GM18505 (cell line): Measurements from ENCODE around the gene SMAD6.
"Not testable (repeated sequence)": the region's sequence is repeated elsewhere in the genome, so short reads cannot be mapped to it uniquely, and the experiment has no call there.

ENCODE experiments used
- ATAC-seq: cut with Tn5 transposase; IDR thresholded peaks from one replicate; pipeline ENCODE4 v1.9.1; 2021; ENCODE audit not compliant: unreplicated experiment
- POLR2A ChIP-seq: IDR thresholded peaks from 4 replicates; pipeline ENCODE4 v1.6.1; 2011; ENCODE audit warnings: borderline replicate concordance; ENCODE audit not compliant: insufficient read depth, insufficient read length; ENCODE audit errors: extremely low read depth

The SMAD6 gene

DNA sequence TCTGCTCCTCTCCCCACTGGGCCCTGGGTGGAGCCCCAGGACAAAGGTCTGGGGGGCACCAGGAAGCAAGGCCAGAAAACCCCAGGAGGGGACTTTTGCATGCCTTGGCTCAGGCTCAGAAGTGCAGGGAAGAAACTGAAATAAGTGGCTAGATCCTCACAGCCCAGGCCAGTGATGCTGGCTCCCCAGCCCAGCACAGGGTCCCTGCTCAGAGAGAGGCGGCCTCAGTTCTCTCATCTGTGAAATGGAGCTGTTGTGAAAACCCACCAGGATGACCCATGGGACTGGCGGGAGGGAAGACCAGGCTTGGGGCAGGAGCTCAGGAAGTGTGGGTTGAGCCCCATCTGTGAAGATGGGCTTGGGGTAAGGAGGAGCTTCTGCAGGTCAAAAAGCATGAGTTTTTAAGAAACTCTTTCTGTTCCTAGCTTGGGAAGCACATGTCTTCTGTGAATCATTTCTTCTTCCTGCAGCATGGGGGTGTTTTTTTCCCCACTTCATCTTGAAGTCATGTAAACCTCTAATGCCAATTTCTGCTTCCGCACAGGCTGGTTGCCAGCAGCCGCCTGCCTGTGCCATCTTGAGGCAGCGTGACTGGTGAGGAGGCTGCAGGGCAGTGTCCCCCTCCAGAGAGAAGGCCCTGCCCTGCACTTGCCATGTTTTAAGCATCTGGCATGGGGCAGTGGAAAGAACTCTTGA lies 118.6 kb downstream of the SMAD6 start:
- TF ChIP-seq POLR2A: no peak
- ATAC-seq: no peak

- ATAC-seq: no peak
- no peak for TF ChIP-seq POLR2A
Observed at GRCh38 chr15:66821307-66821706, 119.3 kb downstream of the SMAD6 start.

GRCh38 chr15:66822114-66822513 lies 120.1 kb downstream of the SMAD6 start:
- no peak for TF ChIP-seq POLR2A
- ATAC-seq: no peak

DNA sequence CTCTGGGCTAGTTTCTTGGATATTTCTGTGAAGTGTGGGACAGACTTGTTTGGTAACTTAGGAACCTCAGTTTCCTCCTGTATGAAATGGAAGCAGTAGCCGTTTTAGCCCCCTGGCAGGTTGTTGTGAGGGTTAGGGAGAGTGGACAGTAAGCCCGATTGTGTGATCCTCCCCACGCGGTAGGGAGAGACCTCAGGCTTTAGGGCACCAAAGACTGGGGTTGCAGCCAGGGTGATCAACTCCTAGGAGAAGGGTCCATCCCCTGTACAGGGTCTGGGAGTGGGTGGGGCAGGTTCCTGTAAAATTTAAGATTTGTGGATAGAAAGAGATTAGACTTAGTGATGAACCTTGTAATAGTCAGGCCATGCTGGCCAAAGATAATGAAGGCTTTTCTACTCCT lies 120.5 kb downstream of the SMAD6 start:
- no peak for ATAC-seq
- TF ChIP-seq POLR2A: no peak

DNA sequence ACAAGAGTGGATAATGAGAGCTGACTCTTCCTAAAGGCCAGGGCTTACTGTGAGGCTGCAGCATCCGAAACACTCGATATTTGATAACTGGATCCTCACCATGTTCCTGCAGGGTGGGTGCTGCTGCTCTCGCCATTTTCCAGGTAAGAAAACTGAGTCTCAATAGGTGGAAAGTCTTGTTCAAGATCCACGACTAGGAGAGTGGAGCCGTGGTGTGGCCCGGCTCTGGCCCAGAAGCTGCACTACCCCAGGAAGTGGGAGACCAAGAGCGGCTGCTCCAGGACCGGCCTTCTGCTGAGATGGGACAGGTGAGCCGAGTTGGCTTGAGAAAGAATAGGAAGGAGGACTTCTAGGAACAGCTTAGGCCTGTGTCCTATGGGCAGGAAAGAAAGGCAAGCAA lies 121.6 kb downstream of the SMAD6 start:
- no peak for ATAC-seq
- TF ChIP-seq POLR2A: no peak

- no peak for ATAC-seq
- TF ChIP-seq POLR2A: no peak
Observed at GRCh38 chr15:66824424-66824823, 122.4 kb downstream of the SMAD6 start.

DNA sequence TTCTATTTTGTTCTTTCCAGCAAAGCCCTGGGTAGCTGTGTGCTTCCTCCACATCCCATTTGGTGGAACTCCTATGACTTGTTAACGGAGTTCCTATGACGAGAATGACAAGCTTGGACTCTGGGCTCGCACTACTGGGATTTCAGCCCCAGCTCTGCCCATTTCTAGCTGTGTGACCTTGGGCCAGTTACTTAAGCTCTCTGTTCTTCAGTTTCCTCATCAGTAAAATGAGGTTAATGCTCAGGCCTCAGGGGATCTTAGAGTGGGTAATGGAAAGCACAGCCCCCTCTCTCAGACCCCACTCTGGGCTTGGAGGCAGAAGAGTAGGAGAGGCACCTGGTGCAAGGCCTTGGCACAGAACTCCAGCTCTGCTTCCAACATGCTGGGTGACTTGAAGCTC lies 123.1 kb downstream of the SMAD6 start:
- no peak for TF ChIP-seq POLR2A
- no peak for ATAC-seq

- TF ChIP-seq POLR2A: no peak
- ATAC-seq: no peak
Observed at GRCh38 chr15:66825731-66826130, 123.7 kb downstream of the SMAD6 start.

DNA sequence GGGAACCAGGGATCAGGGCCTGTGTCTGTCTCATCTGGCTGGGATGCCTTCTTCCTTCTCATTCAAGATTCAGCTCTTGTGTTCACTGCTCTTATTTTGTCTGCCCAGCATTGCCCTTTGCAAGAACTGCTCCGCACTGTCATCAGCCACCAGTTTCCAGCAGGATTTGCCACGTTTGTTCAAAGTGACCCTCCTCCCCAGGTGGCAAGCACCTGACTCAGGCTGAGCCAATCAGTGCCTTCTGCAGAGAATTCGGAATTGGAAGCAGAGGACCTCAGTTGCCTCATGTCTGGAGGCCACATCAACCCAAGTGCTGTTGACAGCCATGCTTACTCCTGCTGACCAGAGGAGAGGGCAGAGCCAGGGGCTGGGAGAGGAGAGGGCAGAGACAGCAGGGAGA lies 124.5 kb downstream of the SMAD6 start:
- no peak for TF ChIP-seq POLR2A
- no peak for ATAC-seq

DNA sequence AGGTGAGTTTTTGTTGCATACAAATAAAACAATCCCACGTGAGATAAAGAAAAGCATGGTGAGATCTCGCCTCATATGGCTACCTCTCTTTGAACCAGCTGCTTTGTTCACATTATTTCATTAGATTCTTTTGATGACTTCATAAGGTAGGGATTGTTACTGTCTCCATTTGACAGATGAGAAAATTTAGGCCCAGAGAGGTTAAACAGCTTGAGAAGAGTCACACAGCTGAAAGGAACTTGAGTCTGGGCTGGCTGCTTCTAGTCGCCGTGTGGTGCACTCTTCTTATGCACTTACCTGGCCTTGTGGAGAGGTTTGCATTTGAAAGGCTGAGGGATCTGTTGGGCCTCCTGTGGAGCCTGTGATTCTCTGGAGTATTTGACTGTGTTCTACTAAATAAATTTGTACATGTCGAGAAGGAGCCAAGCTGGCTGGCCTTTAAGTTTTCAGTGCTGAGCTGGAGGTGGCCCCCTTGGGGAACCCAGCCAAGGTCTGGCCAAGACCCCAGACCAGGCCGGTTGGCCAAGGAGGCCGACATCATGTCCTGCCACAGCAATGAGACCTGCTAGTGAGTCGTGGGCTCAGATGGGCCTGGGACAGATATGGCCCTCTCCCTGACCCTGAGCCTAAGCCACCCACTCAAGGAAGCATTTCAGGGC lies 125.1 kb downstream of the SMAD6 start:
- ATAC-seq: no peak
- TF ChIP-seq POLR2A: no peak

DNA sequence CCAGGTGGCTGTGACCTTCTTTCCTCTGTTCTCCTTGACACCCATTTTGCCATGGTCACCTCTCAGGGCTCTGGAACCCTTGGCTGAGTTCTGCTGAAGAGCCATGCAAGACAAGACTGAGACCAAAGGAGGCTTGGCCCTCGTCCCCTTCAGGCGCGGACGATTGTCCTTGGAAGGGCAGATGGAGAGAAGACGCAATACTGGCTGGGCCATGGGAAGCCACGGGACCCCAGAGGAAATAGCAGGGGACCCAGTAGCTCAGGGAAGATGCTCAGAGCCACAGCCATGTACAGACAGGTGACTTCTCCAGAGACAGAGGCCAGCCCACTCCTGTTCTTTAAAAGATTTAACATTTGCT lies 125.6 kb downstream of the SMAD6 start:
- no peak for TF ChIP-seq POLR2A
- no peak for ATAC-seq

- ATAC-seq: not testable (repeated sequence)
Observed at GRCh38 chr15:66828817-66829541, 126.9 kb downstream of the SMAD6 start.

GRCh38 chr15:66829551-66830121 lies 127.6 kb downstream of the SMAD6 start:
- TF ChIP-seq POLR2A: no peak
- no peak for ATAC-seq

DNA sequence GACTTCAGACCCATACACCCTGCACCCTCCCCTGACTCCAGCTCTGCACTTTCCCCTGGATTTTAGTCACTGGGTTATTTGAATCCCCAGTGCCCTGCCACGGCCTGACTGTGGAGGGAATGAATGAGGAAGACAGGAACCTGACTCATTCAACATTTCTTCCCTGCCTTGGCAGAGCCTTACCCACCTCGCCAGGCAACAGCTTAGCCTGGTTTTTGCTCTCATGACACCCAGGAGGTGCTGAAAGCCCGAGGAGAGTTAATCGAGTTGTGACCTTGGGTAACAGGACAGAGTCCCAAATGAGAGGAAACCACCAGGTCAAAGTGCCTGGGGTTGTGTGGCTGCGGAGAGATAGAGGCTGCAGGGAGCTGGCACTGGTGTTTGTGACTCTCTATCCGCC lies 128.3 kb downstream of the SMAD6 start:
- no peak for ATAC-seq
- no peak for TF ChIP-seq POLR2A
